Endothelial cell (in vitro differentiated cells): ENCODE data around the gene CNOT8. TPM values are rescaled to one million over a fixed set of nuclear protein-coding genes. Genes with fewer than 3 reads are reported as not detected.

Experiments
- DNase-seq: peaks from one replicate; pipeline ENCODE4 v3.0.0; 2021; ENCODE audit warnings: low spot score
- H3K27ac Mint-ChIP-seq: one replicate; pipeline ENCODE4 v1.8.0; 2021; ENCODE audit warnings: mixed read lengths, inconsistent platforms; ENCODE audit not compliant: unreplicated experiment
- H3K27me3 Mint-ChIP-seq: one replicate; pipeline ENCODE4 v1.8.0; 2021; ENCODE audit warnings: mild to moderate bottlenecking, moderate library complexity, mixed read lengths, inconsistent platforms; ENCODE audit not compliant: unreplicated experiment
- H3K36me3 Mint-ChIP-seq: one replicate; pipeline ENCODE4 v1.8.0; 2021; ENCODE audit warnings: mild to moderate bottlenecking, low read depth, mixed read lengths, inconsistent platforms; ENCODE audit not compliant: unreplicated experiment
- H3K4me1 Mint-ChIP-seq: one replicate; pipeline ENCODE4 v1.8.0; 2021; ENCODE audit warnings: mild to moderate bottlenecking, mixed read lengths, inconsistent platforms; ENCODE audit not compliant: unreplicated experiment
- H3K4me3 Mint-ChIP-seq: one replicate; pipeline ENCODE4 v1.8.0; 2021; ENCODE audit warnings: mild to moderate bottlenecking, mixed read lengths, inconsistent platforms; ENCODE audit not compliant: unreplicated experiment
- H3K9me3 Mint-ChIP-seq: one replicate; pipeline ENCODE4 v1.8.0; 2021; ENCODE audit warnings: mixed read lengths, inconsistent platforms; ENCODE audit not compliant: unreplicated experiment
- total RNA-seq: library from RNA; stranded (reverse); fragmentation: NEBNext Ultra II Directional; extraction: Animal tissue kit (Norgen Biotek cat#: 25700); gene quantifications from one replicate; pipeline ENCODE4 v1.2.1, GENCODE V29; 2021; ENCODE audit not compliant: unreplicated experiment
- TF ChIP-seq, protein P1 (sequence below): fragments of 200-600 bp; sonication (generic); IDR thresholded peaks from one replicate; pipeline ENCODE4 v1.5.0; 2021; ENCODE audit warnings: antibody characterized with exemption; ENCODE audit not compliant: unreplicated experiment

The CNOT8 gene
- total RNA-seq, 1 donor from 2014 or later, result 65.6 TPM

DNA sequence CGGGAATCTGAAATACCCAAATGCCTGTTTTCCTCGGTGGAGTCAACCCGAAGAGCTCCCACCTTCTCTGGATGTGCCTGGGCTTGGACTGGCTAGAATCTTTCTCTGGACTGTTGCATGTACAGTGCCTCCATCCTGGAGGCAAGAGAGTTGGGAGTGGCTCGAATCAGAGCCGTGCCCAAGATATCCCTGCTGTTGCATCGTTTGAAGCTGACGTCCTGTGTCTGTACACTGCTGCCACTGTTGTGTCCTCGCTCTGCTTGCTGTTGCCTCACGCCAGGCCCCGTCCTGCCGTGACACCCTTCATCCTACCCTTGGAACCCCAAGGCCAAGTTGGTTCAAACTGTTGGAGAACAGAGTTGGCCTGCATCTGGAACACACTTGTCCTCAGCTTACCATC, 43.4 kb upstream of the CNOT8 start:
- Mint-ChIP-seq H3K27me3 (peaks cover 6% of the 10 kb centered on the region), H3K36me3 (peaks cover 52% of the 10 kb centered on the region), H3K27ac (no peak overlapping the region), H3K4me3 (peak overlapping the region; percentile 44), H3K4me1 (peaks cover 23% of the 10 kb centered on the region), H3K9me3 (no peaks in the 10 kb centered on the region)
- TF ChIP-seq, protein P1, sequence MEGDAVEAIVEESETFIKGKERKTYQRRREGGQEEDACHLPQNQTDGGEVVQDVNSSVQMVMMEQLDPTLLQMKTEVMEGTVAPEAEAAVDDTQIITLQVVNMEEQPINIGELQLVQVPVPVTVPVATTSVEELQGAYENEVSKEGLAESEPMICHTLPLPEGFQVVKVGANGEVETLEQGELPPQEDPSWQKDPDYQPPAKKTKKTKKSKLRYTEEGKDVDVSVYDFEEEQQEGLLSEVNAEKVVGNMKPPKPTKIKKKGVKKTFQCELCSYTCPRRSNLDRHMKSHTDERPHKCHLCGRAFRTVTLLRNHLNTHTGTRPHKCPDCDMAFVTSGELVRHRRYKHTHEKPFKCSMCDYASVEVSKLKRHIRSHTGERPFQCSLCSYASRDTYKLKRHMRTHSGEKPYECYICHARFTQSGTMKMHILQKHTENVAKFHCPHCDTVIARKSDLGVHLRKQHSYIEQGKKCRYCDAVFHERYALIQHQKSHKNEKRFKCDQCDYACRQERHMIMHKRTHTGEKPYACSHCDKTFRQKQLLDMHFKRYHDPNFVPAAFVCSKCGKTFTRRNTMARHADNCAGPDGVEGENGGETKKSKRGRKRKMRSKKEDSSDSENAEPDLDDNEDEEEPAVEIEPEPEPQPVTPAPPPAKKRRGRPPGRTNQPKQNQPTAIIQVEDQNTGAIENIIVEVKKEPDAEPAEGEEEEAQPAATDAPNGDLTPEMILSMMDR, result no peak
- no peak for DNase-seq

DNA sequence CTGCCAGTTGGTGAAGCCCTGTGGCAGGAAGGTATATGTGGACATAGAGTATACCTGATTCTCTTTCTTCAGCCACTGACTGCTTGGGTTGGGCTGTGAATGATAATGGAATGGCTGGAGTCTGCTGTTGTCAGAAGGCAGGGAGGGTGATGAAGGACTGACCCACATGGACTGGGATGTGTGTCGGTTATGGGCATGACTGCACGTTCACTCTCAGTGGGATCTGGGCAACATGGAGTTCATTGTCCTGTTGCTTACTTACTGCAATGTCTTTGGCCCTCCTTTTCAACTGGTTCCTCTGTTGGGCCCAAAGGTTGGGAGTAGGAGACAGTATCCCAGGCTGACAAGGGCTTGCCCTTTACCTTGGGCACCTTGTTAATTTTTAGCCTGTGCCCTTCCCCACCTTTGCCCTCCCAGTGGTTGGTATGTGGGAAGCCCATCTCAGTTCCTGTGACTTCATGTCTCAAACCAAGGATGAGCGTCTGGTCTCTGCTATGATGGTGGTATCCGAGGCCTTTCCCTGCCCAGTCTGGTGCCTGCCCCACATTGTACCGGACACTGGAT, 42.7 kb upstream of the CNOT8 start:
- no peak for DNase-seq
- peaks cover 52% of the 10 kb centered on the region for H3K36me3 Mint-ChIP-seq
- TF ChIP-seq, protein P1, result no peak
- peak overlapping the region; percentile 21 for H3K27ac Mint-ChIP-seq
- peaks cover 23% of the 10 kb centered on the region for H3K4me1 Mint-ChIP-seq
- H3K4me3 Mint-ChIP-seq, result no peak overlapping the region
- H3K9me3 Mint-ChIP-seq, result no peaks in the 10 kb centered on the region
- peaks cover 9% of the 10 kb centered on the region for H3K27me3 Mint-ChIP-seq

DNA sequence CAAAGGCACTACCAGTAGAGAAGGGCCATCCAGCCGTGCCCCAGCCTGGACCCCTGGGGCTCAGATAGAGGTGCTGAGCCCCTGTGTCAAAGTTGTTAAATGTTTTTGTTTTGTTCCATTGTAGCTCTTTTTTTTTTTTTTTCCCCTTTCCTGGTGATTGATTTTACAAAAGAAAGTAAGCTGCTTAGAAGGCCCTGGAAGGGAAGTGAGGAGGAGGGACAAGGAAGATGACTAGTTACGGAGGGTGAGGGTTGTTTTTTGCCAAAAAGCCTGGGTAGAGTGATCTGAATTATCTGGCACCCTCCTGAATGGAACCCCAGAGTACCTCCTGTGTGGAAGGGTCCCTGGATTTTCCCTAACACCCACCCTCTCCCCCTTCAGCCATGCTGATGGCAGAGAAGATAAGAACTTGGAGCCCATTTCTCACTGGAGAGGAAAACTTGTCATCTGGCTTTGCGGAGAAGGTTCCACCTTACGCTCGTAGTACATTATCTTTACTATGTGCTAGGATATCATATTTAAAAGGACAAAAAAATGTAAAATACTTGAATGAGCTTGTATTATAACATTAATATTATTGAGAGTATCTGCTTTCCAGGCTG, 41.4 kb upstream of the CNOT8 start:
- H3K36me3 Mint-ChIP-seq, result peaks cover 54% of the 10 kb centered on the region
- DNase-seq, result no peak
- peaks cover 19% of the 10 kb centered on the region for H3K4me1 Mint-ChIP-seq
- peak overlapping the region; percentile 48 for H3K27ac Mint-ChIP-seq
- H3K9me3 Mint-ChIP-seq, result no peaks in the 10 kb centered on the region
- H3K27me3 Mint-ChIP-seq, result peaks cover 11% of the 10 kb centered on the region
- TF ChIP-seq, protein P1, result no peak
- no peak overlapping the region for H3K4me3 Mint-ChIP-seq

DNA sequence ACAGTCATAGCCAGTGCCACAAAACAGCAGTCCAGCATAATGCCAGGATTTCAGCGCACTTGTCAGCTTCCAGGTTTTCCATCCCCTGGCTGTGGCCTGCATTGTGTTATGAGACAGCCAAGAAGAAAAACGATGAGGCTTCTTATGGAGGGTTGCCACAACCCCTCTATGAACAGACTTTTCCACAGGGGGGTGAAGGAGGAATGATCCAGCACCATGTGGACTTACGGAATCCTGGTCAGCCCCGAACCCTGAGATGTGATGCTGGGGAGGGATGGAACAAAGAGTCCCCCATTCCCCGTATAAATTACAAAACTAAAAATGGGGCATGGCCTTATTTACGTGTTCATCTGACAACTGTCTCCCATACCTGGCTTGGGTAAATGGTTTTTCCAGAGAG, 40.6 kb upstream of the CNOT8 start:
- peaks cover 16% of the 10 kb centered on the region for H3K4me1 Mint-ChIP-seq
- TF ChIP-seq, protein P1, result no peak
- H3K27ac Mint-ChIP-seq, result no peak overlapping the region
- H3K4me3 Mint-ChIP-seq, result no peak overlapping the region
- DNase-seq, result no peak
- H3K27me3 Mint-ChIP-seq, result peaks cover 11% of the 10 kb centered on the region
- peaks cover 56% of the 10 kb centered on the region for H3K36me3 Mint-ChIP-seq
- no peaks in the 10 kb centered on the region for H3K9me3 Mint-ChIP-seq

- Mint-ChIP-seq H3K4me3 (no peak overlapping the region), H3K9me3 (no peaks in the 10 kb centered on the region), H3K36me3 (peaks cover 54% of the 10 kb centered on the region), H3K27ac (no peak overlapping the region), H3K4me1 (peaks cover 16% of the 10 kb centered on the region), H3K27me3 (peaks cover 9% of the 10 kb centered on the region)
- TF ChIP-seq, protein P1, result no peak
- no peak for DNase-seq
Observed at GRCh38 chr5:154818471-154819116, 39.8 kb upstream of the CNOT8 start.
